Measurements from ENCODE around the gene C15orf61. TPM values are rescaled to one million over a fixed set of nuclear protein-coding genes. Genes with fewer than 3 reads are reported as not detected.
A peak's percentile ranks its signal among the peaks of the same experiment; 100 is the strongest.

C15orf61 gene
- total and polyA plus RNA-seq, 2 of the 13 experiments (the other 11 are each of a cell fraction or from before 2014, with no cell fraction given): 2.1 to 6.6 TPM

DNA sequence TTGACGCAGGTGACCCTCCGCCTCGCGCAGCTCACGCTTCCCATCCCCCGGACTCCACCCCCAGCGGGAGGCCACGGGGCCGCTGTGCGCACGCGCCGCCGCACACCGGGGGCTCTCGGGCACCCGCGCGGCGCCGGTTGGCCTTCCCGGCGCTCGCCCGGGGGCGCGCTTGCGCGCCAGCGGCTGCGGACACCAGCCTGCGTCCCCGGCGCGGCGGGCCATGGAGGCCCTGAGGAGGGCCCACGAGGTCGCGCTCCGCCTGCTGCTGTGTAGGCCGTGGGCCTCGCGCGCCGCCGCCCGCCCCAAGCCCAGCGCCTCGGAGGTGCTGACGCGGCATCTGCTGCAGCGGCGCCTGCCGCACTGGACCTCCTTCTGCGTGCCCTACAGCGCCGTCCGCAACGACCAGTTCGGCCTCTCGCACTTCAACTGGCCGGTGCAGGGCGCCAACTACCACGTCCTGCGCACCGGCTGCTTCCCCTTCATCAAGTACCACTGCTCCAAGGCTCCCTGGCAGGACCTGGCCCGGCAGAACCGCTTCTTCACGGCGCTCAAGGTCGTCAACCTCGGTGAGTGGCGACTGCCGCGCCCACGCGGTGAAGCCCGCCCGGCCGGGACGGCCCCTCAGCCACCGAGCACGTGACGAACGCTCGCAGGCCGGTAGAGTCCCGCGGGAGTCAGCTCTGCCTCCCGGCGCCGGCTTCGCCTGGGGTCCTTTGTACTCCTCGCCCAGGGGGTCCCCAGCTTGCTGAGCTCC, at the start of gene C15orf61 (continued):
- TF ChIP-seq, protein P1, sequence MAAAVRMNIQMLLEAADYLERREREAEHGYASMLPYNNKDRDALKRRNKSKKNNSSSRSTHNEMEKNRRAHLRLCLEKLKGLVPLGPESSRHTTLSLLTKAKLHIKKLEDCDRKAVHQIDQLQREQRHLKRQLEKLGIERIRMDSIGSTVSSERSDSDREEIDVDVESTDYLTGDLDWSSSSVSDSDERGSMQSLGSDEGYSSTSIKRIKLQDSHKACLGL (CRISPR knock-in tag; IDR thresholded peaks at IDR 0.05): peak; percentile 98
- TF ChIP-seq, protein P2, sequence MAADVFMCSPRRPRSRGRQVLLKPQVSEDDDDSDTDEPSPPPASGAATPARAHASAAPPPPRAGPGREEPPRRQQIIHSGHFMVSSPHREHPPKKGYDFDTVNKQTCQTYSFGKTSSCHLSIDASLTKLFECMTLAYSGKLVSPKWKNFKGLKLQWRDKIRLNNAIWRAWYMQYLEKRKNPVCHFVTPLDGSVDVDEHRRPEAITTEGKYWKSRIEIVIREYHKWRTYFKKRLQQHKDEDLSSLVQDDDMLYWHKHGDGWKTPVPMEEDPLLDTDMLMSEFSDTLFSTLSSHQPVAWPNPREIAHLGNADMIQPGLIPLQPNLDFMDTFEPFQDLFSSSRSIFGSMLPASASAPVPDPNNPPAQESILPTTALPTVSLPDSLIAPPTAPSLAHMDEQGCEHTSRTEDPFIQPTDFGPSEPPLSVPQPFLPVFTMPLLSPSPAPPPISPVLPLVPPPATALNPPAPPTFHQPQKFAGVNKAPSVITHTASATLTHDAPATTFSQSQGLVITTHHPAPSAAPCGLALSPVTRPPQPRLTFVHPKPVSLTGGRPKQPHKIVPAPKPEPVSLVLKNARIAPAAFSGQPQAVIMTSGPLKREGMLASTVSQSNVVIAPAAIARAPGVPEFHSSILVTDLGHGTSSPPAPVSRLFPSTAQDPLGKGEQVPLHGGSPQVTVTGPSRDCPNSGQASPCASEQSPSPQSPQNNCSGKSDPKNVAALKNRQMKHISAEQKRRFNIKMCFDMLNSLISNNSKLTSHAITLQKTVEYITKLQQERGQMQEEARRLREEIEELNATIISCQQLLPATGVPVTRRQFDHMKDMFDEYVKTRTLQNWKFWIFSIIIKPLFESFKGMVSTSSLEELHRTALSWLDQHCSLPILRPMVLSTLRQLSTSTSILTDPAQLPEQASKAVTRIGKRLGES (CRISPR knock-in tag; IDR thresholded peaks at IDR 0.05; ENCODE audit: borderline replicate concordance): peak; percentile 87
- peak; percentile 79; the same call in 1 of the 2 replicates for TF ChIP-seq CCDC6 (CRISPR knock-in tag; IDR thresholded peaks at IDR 0.05)
- peak; percentile 83; the same call in 1 of the 2 replicates for TF ChIP-seq SMAD9 (CRISPR knock-in tag; IDR thresholded peaks at IDR 0.05)
- no peak for TF ChIP-seq TAF15 (IDR thresholded peaks at IDR 0.05; ENCODE audit: low read depth, low read length, poor library complexity, severe bottlenecking)
- TF ChIP-seq, protein P3, sequence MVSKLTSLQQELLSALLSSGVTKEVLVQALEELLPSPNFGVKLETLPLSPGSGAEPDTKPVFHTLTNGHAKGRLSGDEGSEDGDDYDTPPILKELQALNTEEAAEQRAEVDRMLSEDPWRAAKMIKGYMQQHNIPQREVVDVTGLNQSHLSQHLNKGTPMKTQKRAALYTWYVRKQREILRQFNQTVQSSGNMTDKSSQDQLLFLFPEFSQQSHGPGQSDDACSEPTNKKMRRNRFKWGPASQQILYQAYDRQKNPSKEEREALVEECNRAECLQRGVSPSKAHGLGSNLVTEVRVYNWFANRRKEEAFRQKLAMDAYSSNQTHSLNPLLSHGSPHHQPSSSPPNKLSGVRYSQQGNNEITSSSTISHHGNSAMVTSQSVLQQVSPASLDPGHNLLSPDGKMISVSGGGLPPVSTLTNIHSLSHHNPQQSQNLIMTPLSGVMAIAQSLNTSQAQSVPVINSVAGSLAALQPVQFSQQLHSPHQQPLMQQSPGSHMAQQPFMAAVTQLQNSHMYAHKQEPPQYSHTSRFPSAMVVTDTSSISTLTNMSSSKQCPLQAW (CRISPR knock-in tag; IDR thresholded peaks at IDR 0.05): no peak
- peak; percentile 91; the same call in 1 of the 2 replicates for TF ChIP-seq ZNF296 (CRISPR knock-in tag; conservative IDR thresholded peaks at IDR 0.05)
- no peak; the same call in 1 of the 2 replicates for TF ChIP-seq RORA (CRISPR knock-in tag; IDR thresholded peaks at IDR 0.05)
- TF ChIP-seq, protein P4, sequence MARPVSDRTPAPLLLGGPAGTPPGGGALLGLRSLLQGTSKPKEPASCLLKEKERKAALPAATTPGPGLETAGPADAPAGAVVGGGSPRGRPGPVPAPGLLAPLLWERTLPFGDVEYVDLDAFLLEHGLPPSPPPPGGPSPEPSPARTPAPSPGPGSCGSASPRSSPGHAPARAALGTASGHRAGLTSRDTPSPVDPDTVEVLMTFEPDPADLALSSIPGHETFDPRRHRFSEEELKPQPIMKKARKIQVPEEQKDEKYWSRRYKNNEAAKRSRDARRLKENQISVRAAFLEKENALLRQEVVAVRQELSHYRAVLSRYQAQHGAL (CRISPR knock-in tag; IDR thresholded peaks at IDR 0.05; ENCODE audit: not compliant biosample characterization): peak; percentile 87
- TF ChIP-seq, protein P5, sequence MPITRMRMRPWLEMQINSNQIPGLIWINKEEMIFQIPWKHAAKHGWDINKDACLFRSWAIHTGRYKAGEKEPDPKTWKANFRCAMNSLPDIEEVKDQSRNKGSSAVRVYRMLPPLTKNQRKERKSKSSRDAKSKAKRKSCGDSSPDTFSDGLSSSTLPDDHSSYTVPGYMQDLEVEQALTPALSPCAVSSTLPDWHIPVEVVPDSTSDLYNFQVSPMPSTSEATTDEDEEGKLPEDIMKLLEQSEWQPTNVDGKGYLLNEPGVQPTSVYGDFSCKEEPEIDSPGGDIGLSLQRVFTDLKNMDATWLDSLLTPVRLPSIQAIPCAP (CRISPR knock-in tag; IDR thresholded peaks at IDR 0.05; ENCODE audit: low read depth): no peak
- TF ChIP-seq, protein P6, sequence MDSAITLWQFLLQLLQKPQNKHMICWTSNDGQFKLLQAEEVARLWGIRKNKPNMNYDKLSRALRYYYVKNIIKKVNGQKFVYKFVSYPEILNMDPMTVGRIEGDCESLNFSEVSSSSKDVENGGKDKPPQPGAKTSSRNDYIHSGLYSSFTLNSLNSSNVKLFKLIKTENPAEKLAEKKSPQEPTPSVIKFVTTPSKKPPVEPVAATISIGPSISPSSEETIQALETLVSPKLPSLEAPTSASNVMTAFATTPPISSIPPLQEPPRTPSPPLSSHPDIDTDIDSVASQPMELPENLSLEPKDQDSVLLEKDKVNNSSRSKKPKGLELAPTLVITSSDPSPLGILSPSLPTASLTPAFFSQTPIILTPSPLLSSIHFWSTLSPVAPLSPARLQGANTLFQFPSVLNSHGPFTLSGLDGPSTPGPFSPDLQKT (CRISPR knock-in tag; IDR thresholded peaks at IDR 0.05; ENCODE audit: borderline replicate concordance): peak; percentile 61; the same call in 1 of the 2 replicates
- TF ChIP-seq, protein P7, sequence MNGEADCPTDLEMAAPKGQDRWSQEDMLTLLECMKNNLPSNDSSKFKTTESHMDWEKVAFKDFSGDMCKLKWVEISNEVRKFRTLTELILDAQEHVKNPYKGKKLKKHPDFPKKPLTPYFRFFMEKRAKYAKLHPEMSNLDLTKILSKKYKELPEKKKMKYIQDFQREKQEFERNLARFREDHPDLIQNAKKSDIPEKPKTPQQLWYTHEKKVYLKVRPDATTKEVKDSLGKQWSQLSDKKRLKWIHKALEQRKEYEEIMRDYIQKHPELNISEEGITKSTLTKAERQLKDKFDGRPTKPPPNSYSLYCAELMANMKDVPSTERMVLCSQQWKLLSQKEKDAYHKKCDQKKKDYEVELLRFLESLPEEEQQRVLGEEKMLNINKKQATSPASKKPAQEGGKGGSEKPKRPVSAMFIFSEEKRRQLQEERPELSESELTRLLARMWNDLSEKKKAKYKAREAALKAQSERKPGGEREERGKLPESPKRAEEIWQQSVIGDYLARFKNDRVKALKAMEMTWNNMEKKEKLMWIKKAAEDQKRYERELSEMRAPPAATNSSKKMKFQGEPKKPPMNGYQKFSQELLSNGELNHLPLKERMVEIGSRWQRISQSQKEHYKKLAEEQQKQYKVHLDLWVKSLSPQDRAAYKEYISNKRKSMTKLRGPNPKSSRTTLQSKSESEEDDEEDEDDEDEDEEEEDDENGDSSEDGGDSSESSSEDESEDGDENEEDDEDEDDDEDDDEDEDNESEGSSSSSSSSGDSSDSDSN (CRISPR knock-in tag; IDR thresholded peaks at IDR 0.05): peak; percentile 92
- TF ChIP-seq, protein P8, sequence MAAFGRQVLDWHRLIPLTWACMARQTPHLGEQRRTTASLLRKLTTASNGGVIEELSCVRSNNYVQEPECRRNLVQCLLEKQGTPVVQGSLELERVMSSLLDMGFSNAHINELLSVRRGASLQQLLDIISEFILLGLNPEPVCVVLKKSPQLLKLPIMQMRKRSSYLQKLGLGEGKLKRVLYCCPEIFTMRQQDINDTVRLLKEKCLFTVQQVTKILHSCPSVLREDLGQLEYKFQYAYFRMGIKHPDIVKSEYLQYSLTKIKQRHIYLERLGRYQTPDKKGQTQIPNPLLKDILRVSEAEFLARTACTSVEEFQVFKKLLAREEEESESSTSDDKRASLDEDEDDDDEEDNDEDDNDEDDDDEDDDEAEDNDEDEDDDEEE (CRISPR knock-in tag; IDR thresholded peaks at IDR 0.05): 0 out of 2 replicates have a peak, but pooled peaks have one; percentile 63
- TF ChIP-seq PRMT3 (CRISPR knock-in tag; IDR thresholded peaks at IDR 0.05; ENCODE audit: borderline replicate concordance, low read depth): 0 out of 2 replicates have a peak, but pooled peaks have one; percentile 45
